Glomerular endothelial cell (primary cell): ENCODE results near the gene PTPRN2. TPM values are rescaled to one million over a fixed set of nuclear protein-coding genes. Genes with fewer than 3 reads are reported as not detected.
"Not testable (repeated sequence)": the region's sequence is repeated elsewhere in the genome, so short reads cannot be mapped to it uniquely, and the experiment has no call there.

Experiments used
- DNase-seq: peaks from one replicate; pipeline ENCODE4 v3.0.0-alpha.2; 2011; ENCODE audit warnings: low read depth, low spot score; ENCODE audit errors: extremely low read depth
- total RNA-seq: library from RNA; depleted of rRNA; stranded (reverse); fragments of >200 nt; gene quantifications from 2 replicates; pipeline ENCODE4 v1.2.3, GENCODE V29; 2015

PTPRN2 gene
- total RNA-seq, 1 donor from 2014 or later = 10.0 TPM

GRCh38 chr7:157735826-157736225 is 851.8 kb downstream of the PTPRN2 start:
- DNase-seq = no peak

- no peak for DNase-seq
These were observed 852.7 kb downstream of the PTPRN2 start for GRCh38 chr7:157734676-157735640.

- DNase-seq = not testable (repeated sequence)
These were observed 853.7 kb downstream of the PTPRN2 start for GRCh38 chr7:157733760-157734395.

- DNase-seq = no peak
These were observed 856.5 kb downstream of the PTPRN2 start for GRCh38 chr7:157731126-157731525.

GRCh38 chr7:157730614-157731013 is 857.0 kb downstream of the PTPRN2 start:
- no peak for DNase-seq

GRCh38 chr7:157729566-157729965 is 858.1 kb downstream of the PTPRN2 start:
- no peak for DNase-seq

- DNase-seq = no peak
These were observed 859.5 kb downstream of the PTPRN2 start for GRCh38 chr7:157727964-157728615.

GRCh38 chr7:157726764-157727163 is 860.9 kb downstream of the PTPRN2 start:
- DNase-seq = no peak

- not testable (repeated sequence) for DNase-seq
These were observed 862.3 kb downstream of the PTPRN2 start for GRCh38 chr7:157725312-157725711.

- no peak for DNase-seq
These were observed 864.4 kb downstream of the PTPRN2 start for GRCh38 chr7:157723205-157723604.

GRCh38 chr7:157722137-157723060 is 865.2 kb downstream of the PTPRN2 start:
- no peak for DNase-seq

GRCh38 chr7:157721468-157722136 is 866.0 kb downstream of the PTPRN2 start:
- no peak for DNase-seq

- no peak for DNase-seq
These were observed 867.6 kb downstream of the PTPRN2 start for GRCh38 chr7:157719705-157720655.

GRCh38 chr7:157719008-157719682 is 868.5 kb downstream of the PTPRN2 start:
- no peak for DNase-seq

GRCh38 chr7:157718303-157719007 is 869.2 kb downstream of the PTPRN2 start:
- no peak for DNase-seq

- no peak for DNase-seq
These were observed 870.1 kb downstream of the PTPRN2 start for GRCh38 chr7:157717211-157718174.
